ENCODE data around the gene TEDC1. TPM values are rescaled to one million over a fixed set of nuclear protein-coding genes. Genes with fewer than 3 reads are reported as not detected.

TEDC1 gene
- total RNA-seq, 5 donors from 2014 or later (not counting 1 experiment from before 2014, with no cell fraction given), result 32.8 to 186 (median 37.5) TPM

DNA sequence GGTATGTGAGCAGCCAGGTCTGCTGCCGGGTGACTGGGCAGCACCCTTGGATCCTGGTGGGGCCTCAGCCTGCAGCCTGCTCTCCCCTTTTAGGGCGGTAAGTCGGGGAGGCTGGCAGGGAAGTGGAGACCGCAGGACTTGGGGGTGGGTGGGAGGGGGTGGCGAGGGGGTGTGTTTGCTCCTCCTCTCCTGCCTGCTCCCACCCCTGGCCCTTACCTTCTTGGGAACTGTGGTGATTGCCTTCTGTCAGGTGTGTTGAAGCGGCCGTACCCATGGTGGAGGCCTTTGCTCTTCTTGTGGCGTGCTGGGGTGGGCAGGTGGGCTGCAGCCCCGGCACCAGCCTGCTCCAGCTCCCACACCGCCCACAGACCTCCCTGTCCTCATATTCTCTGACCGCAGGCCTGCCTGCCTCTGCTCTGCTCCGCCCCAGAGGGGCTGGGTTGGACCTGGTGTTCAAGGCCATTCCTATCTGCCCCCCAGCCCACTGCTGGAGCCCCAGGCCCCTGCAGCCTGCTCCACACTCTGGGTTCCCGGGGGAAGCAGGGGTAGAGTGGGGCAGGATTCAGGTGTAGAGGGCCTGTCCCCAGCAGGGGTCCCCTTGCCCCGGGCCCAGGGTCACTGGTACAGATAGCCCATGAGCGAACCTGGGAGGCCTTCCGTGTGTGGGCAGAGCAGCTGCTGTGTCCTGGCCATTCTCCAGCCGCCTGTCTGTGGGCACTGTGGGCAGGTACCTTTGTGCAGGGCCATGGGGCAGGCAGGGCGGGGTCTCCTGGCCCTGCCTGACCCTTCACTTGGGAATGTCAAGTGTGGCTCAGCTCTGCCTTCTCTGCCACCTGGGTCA lies 5.2 kb downstream of the TEDC1 start:
- H3K27me3 Mint-ChIP-seq, result no peaks in the 10 kb centered on the region
- H3K36me3 Mint-ChIP-seq, result no peaks in the 10 kb centered on the region
- Histone ChIP-seq H3K4me1 (ENCODE audit: control insufficient read depth in 1 of 2, extremely low read depth in 1 of 2, insufficient read depth in 2 of 2, low read length in 2 of 2) (peaks cover 0 to 14% of the 10 kb centered on the region in 2 experiments), H3K27me3 (replicated peaks in 1 of 2; ENCODE audit: control insufficient read depth in 2 of 2, extremely low read depth in 1 of 2, insufficient read depth in 2 of 2, low read length in 1 of 2) (no peaks in the 10 kb centered on the region), H3K27ac (ENCODE audit: low read length) (no peak overlapping the region), H3K4me3 (ENCODE audit: control insufficient read depth in 1 of 2, extremely low read depth in 1 of 2, low read length in 1 of 2) (no peak overlapping the region), H3K36me3 (ENCODE audit: control insufficient read depth in 2 of 2, extremely low read depth in 1 of 2, insufficient read depth in 1 of 2, low read length in 1 of 2) (peaks cover 0 to 3% of the 10 kb centered on the region in 2 donors), H3K9me3 (no peaks in the 10 kb centered on the region)
- H3K4me1 Mint-ChIP-seq, result peaks cover 5 to 6% (median 6%) of the 10 kb centered on the region in 3 donors
- H3K4me3 Mint-ChIP-seq, result no peak overlapping the region
- H3K9me3 Mint-ChIP-seq, result no peaks in the 10 kb centered on the region
- ChIA-PET POLR2A (no interaction called here), CTCF (no interaction called here)
- DNase-seq (no peak), ATAC-seq (replicated peaks in 1 of 4) (no peak)
- no peak overlapping the region for H3K27ac Mint-ChIP-seq
- 86% methylated on average over 9 of the region's 18 CpGs for WGBS (ENCODE audit: insufficient coverage)

DNA sequence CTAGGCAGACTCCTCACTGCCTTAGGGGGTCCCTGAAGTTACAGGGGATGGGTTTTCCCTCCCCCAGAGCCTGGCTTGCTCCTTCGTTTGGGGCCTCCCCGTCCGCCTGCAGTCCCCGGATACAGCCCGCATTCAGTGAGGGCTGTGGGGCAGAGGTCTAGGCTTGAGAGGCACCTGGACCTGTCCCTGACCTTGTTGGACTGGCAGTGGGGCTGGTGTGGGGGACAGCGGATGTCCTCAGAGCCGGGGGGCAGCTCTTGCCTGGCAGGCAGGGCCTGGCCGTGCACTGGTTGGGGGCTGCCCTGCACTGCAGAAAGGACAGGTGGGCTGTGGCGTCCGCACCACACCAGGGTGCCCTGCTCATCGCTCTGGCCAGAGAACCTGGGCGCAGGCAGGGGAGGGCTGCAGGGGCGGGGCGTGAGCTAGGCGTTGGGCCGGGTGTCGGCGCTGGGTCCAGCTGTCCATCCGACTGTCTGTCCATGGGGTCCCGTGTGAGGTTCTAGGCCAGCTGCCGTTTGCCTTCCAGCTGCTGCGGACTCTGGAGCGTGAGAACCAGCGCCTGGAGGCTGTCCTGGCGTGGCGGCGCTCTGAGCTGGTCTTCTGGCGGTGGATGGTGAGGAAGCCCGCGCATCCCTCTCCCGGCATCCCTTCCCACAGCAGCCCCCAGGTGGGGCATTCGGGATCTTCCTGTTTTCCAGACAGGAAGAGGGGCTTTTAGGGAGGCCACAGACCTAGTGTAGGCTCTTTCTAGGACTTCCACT lies 6.0 kb downstream of the TEDC1 start:
- no peak for DNase-seq
- WGBS (ENCODE audit: insufficient coverage), result 98% methylated on average over 22 of the region's 32 CpGs
- Histone ChIP-seq H3K9me3 (no peaks in the 10 kb centered on the region), H3K36me3 (ENCODE audit: control insufficient read depth in 2 of 2, extremely low read depth in 1 of 2, insufficient read depth in 1 of 2, low read length in 1 of 2) (peaks cover 0 to 3% of the 10 kb centered on the region in 2 donors), H3K4me3 (ENCODE audit: control insufficient read depth in 1 of 2, extremely low read depth in 1 of 2, low read length in 1 of 2) (no peak overlapping the region), H3K27me3 (replicated peaks in 1 of 2; ENCODE audit: control insufficient read depth in 2 of 2, extremely low read depth in 1 of 2, insufficient read depth in 2 of 2, low read length in 1 of 2) (no peaks in the 10 kb centered on the region), H3K27ac (ENCODE audit: low read length) (no peak overlapping the region), H3K4me1 (ENCODE audit: control insufficient read depth in 1 of 2, extremely low read depth in 1 of 2, insufficient read depth in 2 of 2, low read length in 2 of 2) (peaks cover 0 to 8% of the 10 kb centered on the region in 2 experiments)
- no peaks in the 10 kb centered on the region for H3K27me3 Mint-ChIP-seq
- no peaks in the 10 kb centered on the region for H3K36me3 Mint-ChIP-seq
- ATAC-seq (replicated peaks in 1 of 4), result no peak
- H3K4me1 Mint-ChIP-seq, result peaks cover 1 to 2% (median 1%) of the 10 kb centered on the region in 3 donors
- no peak overlapping the region for H3K27ac Mint-ChIP-seq
- H3K4me3 Mint-ChIP-seq, result no peak overlapping the region
- CTCF ChIA-PET, result no interaction called here
- no peaks in the 10 kb centered on the region for H3K9me3 Mint-ChIP-seq
- POLR2A ChIA-PET, result no interaction called here

DNA sequence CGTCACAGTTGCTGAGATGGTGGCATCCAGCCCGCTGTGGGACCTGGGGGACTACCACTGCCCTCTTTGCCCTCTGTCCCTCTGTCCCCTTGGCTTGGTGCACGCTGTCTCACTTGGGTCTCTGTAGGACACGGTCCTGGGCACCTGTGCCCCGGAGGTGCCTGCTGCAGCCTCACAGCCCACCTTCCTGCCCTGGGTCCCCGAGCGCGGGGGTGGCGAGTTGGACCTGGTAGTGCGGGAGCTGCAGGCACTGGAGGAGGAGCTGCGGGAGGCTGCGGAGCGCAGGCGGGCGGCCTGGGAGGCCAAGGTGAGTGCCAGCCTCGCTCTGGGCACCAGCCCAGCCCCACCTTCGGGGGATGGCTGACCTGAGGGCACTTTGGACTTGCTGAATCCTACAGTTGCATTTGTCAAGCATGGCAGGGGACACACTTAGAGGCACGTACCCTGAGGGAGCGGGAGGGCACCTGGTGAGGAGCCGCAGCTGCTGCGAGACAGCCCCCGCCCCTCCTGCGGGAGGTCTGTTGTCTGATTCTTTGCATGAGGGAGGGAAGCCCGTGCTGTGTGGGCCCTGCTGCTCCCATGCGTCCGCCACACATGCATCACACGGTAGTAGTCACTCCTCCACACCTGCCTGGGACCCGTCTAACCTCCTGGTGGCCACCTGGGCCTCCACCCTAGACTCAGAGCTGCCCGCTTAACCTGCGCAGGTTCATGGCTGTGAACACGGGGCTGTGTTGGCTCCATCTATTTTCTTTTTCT lies 6.8 kb downstream of the TEDC1 start:
- CTCF ChIA-PET, result no interaction called here

DNA sequence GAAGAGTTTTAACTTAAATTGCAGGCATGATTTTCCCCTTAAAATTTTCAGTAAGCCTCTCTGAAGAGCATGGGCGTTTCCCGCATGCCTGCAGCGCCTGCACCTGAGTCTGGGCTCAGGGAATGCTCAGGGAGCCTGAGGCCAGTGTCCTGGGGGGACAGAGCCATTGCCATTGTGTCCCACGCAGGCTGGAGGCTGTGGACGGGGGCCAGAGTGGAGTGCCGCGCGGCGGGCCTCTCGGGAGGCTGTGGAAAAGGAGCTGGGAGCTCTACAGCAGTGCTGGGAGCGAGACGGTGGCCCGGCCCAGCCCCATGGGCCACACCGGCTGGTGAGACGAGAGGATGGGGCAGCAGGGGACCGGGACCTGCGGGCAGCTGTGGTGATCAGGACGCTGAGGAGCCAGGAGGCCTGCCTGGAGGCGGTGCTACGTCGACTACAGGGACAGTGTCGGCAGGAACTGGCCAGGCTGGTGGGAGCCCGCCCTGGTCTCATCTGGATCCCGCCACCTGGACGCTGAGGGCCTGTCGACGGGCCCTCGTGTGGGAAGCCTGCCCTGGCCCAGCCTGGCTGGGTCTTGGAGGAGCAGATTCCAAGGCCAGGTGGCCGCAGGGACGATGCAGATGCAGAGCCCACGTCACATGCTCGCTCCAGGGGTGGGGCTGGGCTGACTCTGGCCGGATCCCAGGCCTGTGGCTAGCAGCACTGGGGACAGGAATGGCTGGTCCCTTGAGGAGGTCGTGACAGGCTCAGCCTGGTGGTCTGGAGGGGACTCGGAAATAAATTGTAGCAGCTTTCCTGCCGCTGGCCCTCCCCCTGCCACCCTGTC lies 7.6 kb downstream of the TEDC1 start:
- Histone ChIP-seq H3K36me3 (ENCODE audit: control insufficient read depth in 2 of 2, extremely low read depth in 1 of 2, insufficient read depth in 1 of 2, low read length in 1 of 2) (no peaks in the 10 kb centered on the region), H3K4me3 (ENCODE audit: control insufficient read depth in 1 of 2, extremely low read depth in 1 of 2, low read length in 1 of 2) (no peak overlapping the region), H3K27ac (ENCODE audit: low read length) (no peak overlapping the region), H3K9me3 (no peaks in the 10 kb centered on the region), H3K4me1 (ENCODE audit: control insufficient read depth in 1 of 2, extremely low read depth in 1 of 2, insufficient read depth in 2 of 2, low read length in 2 of 2) (no peaks in the 10 kb centered on the region), H3K27me3 (replicated peaks in 1 of 2; ENCODE audit: control insufficient read depth in 2 of 2, extremely low read depth in 1 of 2, insufficient read depth in 2 of 2, low read length in 1 of 2) (no peaks in the 10 kb centered on the region)
- Mint-ChIP-seq H3K9me3 (no peaks in the 10 kb centered on the region), H3K4me1 (no peaks in the 10 kb centered on the region), H3K4me3 (no peak overlapping the region), H3K27me3 (peaks cover 3% of the 10 kb centered on the region in 2 donors), H3K27ac (no peak overlapping the region), H3K36me3 (no peaks in the 10 kb centered on the region)
- 98% methylated on average over 36 of the region's 36 CpGs for WGBS (ENCODE audit: insufficient coverage)
- CTCF ChIA-PET, result no interaction called here
- DNase-seq, result no peak
- ATAC-seq (replicated peaks in 1 of 4), result peak in 1 of 4 experiments; percentile 6
- POLR2A ChIA-PET, result interaction anchor here in 1 of 2 donors (0.6 kb wide), 2 partner anchors 54 to 81 kb away, joined by 3 to 11 read pairs; no protein-coding TSS in a partner anchor

More for the DNA sequence above, 6.8 kb downstream of the TEDC1 start:
- no peak overlapping the region for H3K4me3 ChIP-seq (ENCODE audit: control insufficient read depth in 1 of 2, extremely low read depth in 1 of 2, low read length in 1 of 2)
- DNase-seq, result no peak
- peak in 1 of 4 experiments; percentile 10 for ATAC-seq (replicated peaks in 1 of 4)
- H3K36me3 Mint-ChIP-seq, result no peaks in the 10 kb centered on the region
- H3K4me1 Mint-ChIP-seq, result no peaks in the 10 kb centered on the region
- no peak overlapping the region for H3K27ac Mint-ChIP-seq
- H3K4me1 ChIP-seq (ENCODE audit: control insufficient read depth in 1 of 2, extremely low read depth in 1 of 2, insufficient read depth in 2 of 2, low read length in 2 of 2), result no peaks in the 10 kb centered on the region
- H3K27ac ChIP-seq (ENCODE audit: low read length), result no peak overlapping the region
- no peaks in the 10 kb centered on the region for H3K9me3 ChIP-seq
- WGBS (ENCODE audit: insufficient coverage), result 93% methylated on average over 30 of the region's 31 CpGs
- POLR2A ChIA-PET, result interaction anchor here in 1 of 2 donors (0.6 kb wide), 2 partner anchors 54 to 80 kb away, joined by 3 to 11 read pairs; no protein-coding TSS in a partner anchor
- H3K4me3 Mint-ChIP-seq, result no peak overlapping the region
- no peaks in the 10 kb centered on the region for H3K27me3 ChIP-seq (replicated peaks in 1 of 2; ENCODE audit: control insufficient read depth in 2 of 2, extremely low read depth in 1 of 2, insufficient read depth in 2 of 2, low read length in 1 of 2)
- peaks cover 0 to 3% of the 10 kb centered on the region in 2 donors for H3K36me3 ChIP-seq (ENCODE audit: control insufficient read depth in 2 of 2, extremely low read depth in 1 of 2, insufficient read depth in 1 of 2, low read length in 1 of 2)
- H3K9me3 Mint-ChIP-seq, result no peaks in the 10 kb centered on the region
- H3K27me3 Mint-ChIP-seq, result peaks cover 0 to 3% of the 10 kb centered on the region in 2 donors

DNA sequence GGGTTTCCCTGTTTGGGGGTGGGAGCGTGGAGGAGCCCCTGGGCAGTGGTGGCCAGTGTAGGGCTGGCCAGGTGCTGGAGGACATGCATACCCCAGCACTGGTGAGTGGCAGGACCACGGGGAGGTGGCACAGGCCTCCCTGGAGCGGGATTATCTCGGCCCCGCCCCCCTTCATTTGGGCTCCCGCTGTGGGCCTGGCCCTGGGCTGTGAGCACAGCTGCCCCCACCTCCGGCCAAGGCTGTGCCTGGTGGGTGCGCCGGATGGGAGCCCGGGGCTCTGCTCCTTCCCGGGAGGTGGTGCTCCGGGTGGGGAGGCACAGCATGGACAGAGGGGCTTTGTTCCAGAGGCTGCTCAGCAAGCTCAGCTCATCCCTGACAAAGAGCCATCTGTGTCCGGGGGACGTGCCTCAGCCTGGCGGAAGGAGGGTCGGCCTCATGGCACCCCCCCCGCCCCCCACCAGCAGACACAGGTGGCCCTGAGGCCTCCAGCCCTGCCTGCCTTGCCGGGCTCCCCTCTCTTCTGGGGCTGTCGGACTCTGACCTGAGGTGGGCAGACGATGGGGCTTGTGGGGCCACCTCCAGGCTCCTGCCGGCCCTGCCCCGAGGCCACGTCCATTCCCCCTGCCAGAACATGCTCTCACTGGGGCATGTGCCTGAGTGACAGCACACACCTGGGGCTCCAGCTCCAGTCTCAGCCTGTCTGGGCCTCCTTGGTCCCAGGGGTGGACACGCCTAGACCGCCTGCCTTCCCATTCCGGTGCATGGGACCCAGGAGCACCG lies 8.4 kb downstream of the TEDC1 start:
- POLR2A ChIA-PET, result no interaction called here
- peak in 1 of 35 experiments; percentile 12 for DNase-seq

More for the DNA sequence above, 8.4 kb downstream of the TEDC1 start:
- Mint-ChIP-seq H3K36me3 (no peaks in the 10 kb centered on the region), H3K27ac (no peak overlapping the region), H3K4me1 (no peaks in the 10 kb centered on the region), H3K9me3 (no peaks in the 10 kb centered on the region), H3K27me3 (peaks cover 3% of the 10 kb centered on the region in 2 donors), H3K4me3 (no peak overlapping the region)
- peak in 1 of 4 experiments; percentile 9 for ATAC-seq (replicated peaks in 1 of 4)
- Histone ChIP-seq H3K4me1 (ENCODE audit: control insufficient read depth in 1 of 2, extremely low read depth in 1 of 2, insufficient read depth in 2 of 2, low read length in 2 of 2) (no peaks in the 10 kb centered on the region), H3K27ac (ENCODE audit: low read length) (no peak overlapping the region), H3K36me3 (ENCODE audit: control insufficient read depth in 2 of 2, extremely low read depth in 1 of 2, insufficient read depth in 1 of 2, low read length in 1 of 2) (no peaks in the 10 kb centered on the region), H3K27me3 (replicated peaks in 1 of 2; ENCODE audit: control insufficient read depth in 2 of 2, extremely low read depth in 1 of 2, insufficient read depth in 2 of 2, low read length in 1 of 2) (no peaks in the 10 kb centered on the region), H3K4me3 (ENCODE audit: control insufficient read depth in 1 of 2, extremely low read depth in 1 of 2, low read length in 1 of 2) (no peak overlapping the region), H3K9me3 (no peaks in the 10 kb centered on the region)
- 91% methylated on average over 18 of the region's 27 CpGs for WGBS (ENCODE audit: insufficient coverage)
- CTCF ChIA-PET, result no interaction called here
